Caco-2 (cell line): Measurements from ENCODE around the gene ALOX5. TPM values are rescaled to one million over a fixed set of nuclear protein-coding genes. Genes with fewer than 3 reads are reported as not detected.

Experiments used
- BruUV-seq: library from RNA; stranded (reverse); fragments of 400-500 nt; replicated peaks from 2 replicates; lab custom pipeline; 2021; lab: Mats Ljungman, UMichigan
- CTCF ChIA-PET: fragments of 300-600 bp; sonication (Branson Sonifier 250); formaldehyde crosslinking; loops from one replicate; lab custom pipeline; 2022; ENCODE audit warnings: antibody characterized with exemption; lab: Charles Lee
- POLR2A ChIA-PET: fragments of 300-600 bp; sonication (Branson Sonifier 250); formaldehyde crosslinking; loops from one replicate; lab custom pipeline; 2022; ENCODE audit warnings: antibody characterized with exemption; lab: Charles Lee
- DNase-seq, 2 experiments: peaks; one replicate each; pipeline versions ENCODE4 v3.0.0 to v3.0.0-alpha.2; 2020 to 2022
- H3K27me3 ChIP-seq: replicated peaks from 2 replicates; pipeline ENCODE4 v1.6.0; 2011; ENCODE audit warnings: low read length; ENCODE audit not compliant: control insufficient read depth, insufficient read depth
- H3K36me3 ChIP-seq: 2 replicates; pipeline ENCODE4 v1.5.1; 2011; ENCODE audit warnings: low read length; ENCODE audit not compliant: control insufficient read depth, insufficient read depth
- H3K4me1 ChIP-seq: fragments of 250-450 bp; sonication (Bioruptor Pico); 2 replicates; pipeline ENCODE4 v1.5.1; 2020; ENCODE audit warnings: mild to moderate bottlenecking
- H3K4me3 ChIP-seq: 2 replicates; pipeline ENCODE4 v1.5.1; 2011; ENCODE audit warnings: low read depth, mild to moderate bottlenecking, control low read depth, low read length
- H3K9me3 ChIP-seq: fragments of 250-450 bp; sonication (Bioruptor Pico); 2 replicates; pipeline ENCODE4 v1.5.1; 2020; ENCODE audit warnings: mild to moderate bottlenecking, moderate library complexity
- H3K27ac Mint-ChIP-seq: one replicate; pipeline ENCODE4 v1.8.0; 2022; ENCODE audit warnings: mixed read lengths; ENCODE audit not compliant: unreplicated experiment
- H3K27me3 Mint-ChIP-seq: one replicate; pipeline ENCODE4 v1.8.0; 2022; ENCODE audit warnings: mixed read lengths; ENCODE audit not compliant: insufficient read depth, unreplicated experiment
- H3K36me3 Mint-ChIP-seq: one replicate; pipeline ENCODE4 v1.8.0; 2022; ENCODE audit warnings: mild to moderate bottlenecking, mixed read lengths; ENCODE audit not compliant: insufficient read depth, unreplicated experiment
- H3K4me1 Mint-ChIP-seq: one replicate; pipeline ENCODE4 v1.8.0; 2022; ENCODE audit warnings: low read depth, mixed read lengths; ENCODE audit not compliant: unreplicated experiment
- H3K4me3 Mint-ChIP-seq: one replicate; pipeline ENCODE4 v1.8.0; 2022; ENCODE audit warnings: mild to moderate bottlenecking, moderate library complexity, mixed read lengths; ENCODE audit not compliant: unreplicated experiment
- H3K9me3 Mint-ChIP-seq: one replicate; pipeline ENCODE4 v1.8.0; 2022; ENCODE audit warnings: mixed read lengths; ENCODE audit not compliant: unreplicated experiment
- intact Hi-C: fragments of 100-400 bp; cut with micrococcal nuclease; formaldehyde crosslinking; loops from one replicate; pipeline ENCODE4 v1.10.0; 2022; ENCODE audit not compliant: unreplicated experiment
- total RNA-seq: library from RNA; stranded (reverse); gene quantifications from 2 replicates; pipeline ENCODE4 v1.2.3, GENCODE V29; 2022
- TF ChIP-seq, protein P1 (sequence below), 2 experiments: fragments of 200-600 bp in 1 of 2; IDR thresholded peaks; 1 replicate in 1 of 2; 2 replicates in 1 of 2; pipeline versions ENCODE4 v1.5.1 to v1.8.0; 2011 to 2022; ENCODE audit warnings: antibody characterized with exemption in 1 of 2, control low read depth in 1 of 2, inconsistent platforms in 1 of 2, low read depth in 1 of 2, low read length in 1 of 2, mild to moderate bottlenecking in 1 of 2, moderate library complexity in 1 of 2; ENCODE audit not compliant: insufficient read depth in 1 of 2, severe bottlenecking in 1 of 2, unreplicated experiment in 1 of 2

Gene ALOX5
- total RNA-seq, 1 experiment from 2014 or later = not detected

DNA sequence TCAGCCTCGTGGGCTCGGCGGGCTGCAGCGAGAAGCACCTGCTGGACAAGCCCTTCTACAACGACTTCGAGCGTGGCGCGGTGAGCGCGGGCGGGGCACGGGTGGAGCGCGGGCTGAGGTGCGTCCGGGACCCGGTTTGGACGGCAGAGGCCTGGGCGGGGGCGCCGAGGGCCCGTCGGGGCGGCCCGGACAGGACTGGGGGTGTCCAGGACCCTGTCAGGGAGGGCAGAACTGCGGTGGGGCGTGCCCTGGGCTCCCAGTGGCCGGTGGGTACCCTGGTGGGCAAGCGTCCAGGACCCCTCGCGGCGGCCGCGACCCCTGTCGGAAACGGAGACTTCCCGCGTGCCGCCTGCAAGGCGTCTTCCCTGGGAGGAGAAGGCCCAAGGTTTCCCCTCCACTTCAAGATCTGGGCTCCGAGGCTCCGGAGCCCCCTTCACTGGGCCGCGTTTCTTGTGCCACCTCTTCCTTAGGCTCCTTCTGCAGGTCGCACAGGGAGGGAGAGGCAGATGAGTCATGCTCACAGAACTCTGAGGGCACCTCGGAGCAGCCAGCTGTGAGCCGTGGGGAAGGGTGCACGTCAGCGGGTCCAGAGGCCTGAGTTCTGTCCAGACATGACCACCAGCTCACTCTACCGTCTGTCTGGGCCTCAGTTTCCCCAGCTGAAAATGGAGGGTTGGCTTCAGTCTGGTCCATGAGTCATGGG is 485 bp downstream of the ALOX5 start:
- H3K36me3 Mint-ChIP-seq = no peaks in the 10 kb centered on the region
- DNase-seq = no peak
- BruUV-seq = no TSS peak
- H3K27ac Mint-ChIP-seq = no peak overlapping the region
- peaks cover 36% of the 10 kb centered on the region for H3K27me3 Mint-ChIP-seq
- H3K4me1 Mint-ChIP-seq = no peaks in the 10 kb centered on the region
- peaks cover 13% of the 10 kb centered on the region for H3K27me3 ChIP-seq
- no peaks in the 10 kb centered on the region for H3K9me3 Mint-ChIP-seq
- H3K36me3 ChIP-seq = no peaks in the 10 kb centered on the region
- H3K4me3 ChIP-seq = peak overlapping the region; percentile 35
- intact Hi-C loops = loop anchor here (5.0 to 10.0 kb wide), 2 partner anchors 122 to 370 kb away; partner anchors contain the start of gene ZNF22
- ChIA-PET CTCF (no interaction called here), POLR2A (no interaction called here)
- H3K4me1 ChIP-seq = peaks cover 9% of the 10 kb centered on the region
- TF ChIP-seq, protein P1, sequence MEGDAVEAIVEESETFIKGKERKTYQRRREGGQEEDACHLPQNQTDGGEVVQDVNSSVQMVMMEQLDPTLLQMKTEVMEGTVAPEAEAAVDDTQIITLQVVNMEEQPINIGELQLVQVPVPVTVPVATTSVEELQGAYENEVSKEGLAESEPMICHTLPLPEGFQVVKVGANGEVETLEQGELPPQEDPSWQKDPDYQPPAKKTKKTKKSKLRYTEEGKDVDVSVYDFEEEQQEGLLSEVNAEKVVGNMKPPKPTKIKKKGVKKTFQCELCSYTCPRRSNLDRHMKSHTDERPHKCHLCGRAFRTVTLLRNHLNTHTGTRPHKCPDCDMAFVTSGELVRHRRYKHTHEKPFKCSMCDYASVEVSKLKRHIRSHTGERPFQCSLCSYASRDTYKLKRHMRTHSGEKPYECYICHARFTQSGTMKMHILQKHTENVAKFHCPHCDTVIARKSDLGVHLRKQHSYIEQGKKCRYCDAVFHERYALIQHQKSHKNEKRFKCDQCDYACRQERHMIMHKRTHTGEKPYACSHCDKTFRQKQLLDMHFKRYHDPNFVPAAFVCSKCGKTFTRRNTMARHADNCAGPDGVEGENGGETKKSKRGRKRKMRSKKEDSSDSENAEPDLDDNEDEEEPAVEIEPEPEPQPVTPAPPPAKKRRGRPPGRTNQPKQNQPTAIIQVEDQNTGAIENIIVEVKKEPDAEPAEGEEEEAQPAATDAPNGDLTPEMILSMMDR (IDR thresholded peaks at IDR 0.05; ENCODE audit: insufficient read depth in 1 of 2, low read depth in 1 of 2, low read length in 1 of 2, severe bottlenecking in 1 of 2, unreplicated experiment in 1 of 2) = no peak
- H3K4me3 Mint-ChIP-seq = peak overlapping the region; percentile 82
- H3K9me3 ChIP-seq = no peaks in the 10 kb centered on the region

DNA sequence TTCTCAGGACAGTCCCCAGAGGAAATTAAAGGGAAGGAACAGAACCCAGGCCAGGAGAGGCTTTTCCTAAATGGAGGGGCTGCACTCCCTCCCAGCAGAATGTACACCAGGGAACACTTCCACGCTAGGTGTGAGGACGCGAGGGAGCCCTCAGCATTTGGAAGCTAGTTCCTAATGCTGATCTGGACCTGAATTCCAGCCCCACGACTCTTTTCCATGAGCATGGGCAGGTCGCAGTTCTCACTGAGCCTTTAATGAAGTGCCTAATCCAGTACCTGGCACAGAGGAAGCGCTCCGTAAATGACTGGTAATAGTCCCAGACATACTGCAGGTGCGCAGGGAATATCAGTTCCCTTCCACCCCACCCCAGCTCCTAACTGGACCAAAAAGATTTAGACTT is 1.1 kb downstream of the ALOX5 start:
- Mint-ChIP-seq H3K9me3 (no peaks in the 10 kb centered on the region), H3K4me1 (no peaks in the 10 kb centered on the region), H3K36me3 (no peaks in the 10 kb centered on the region), H3K4me3 (peak overlapping the region; percentile 82), H3K27me3 (peaks cover 36% of the 10 kb centered on the region), H3K27ac (no peak overlapping the region)
- no peaks in the 10 kb centered on the region for H3K9me3 ChIP-seq
- no peak overlapping the region for H3K4me3 ChIP-seq
- DNase-seq = no peak
- no TSS peak for BruUV-seq
- intact Hi-C loops = loop anchor here (10.0 kb wide), 1 partner anchor 370 kb away; the partner anchor contains the start of gene ZNF22
- peaks cover 13% of the 10 kb centered on the region for H3K27me3 ChIP-seq
- H3K4me1 ChIP-seq = peaks cover 9% of the 10 kb centered on the region
- TF ChIP-seq, protein P1 (IDR thresholded peaks at IDR 0.05; ENCODE audit: insufficient read depth in 1 of 2, low read depth in 1 of 2, low read length in 1 of 2, severe bottlenecking in 1 of 2, unreplicated experiment in 1 of 2) = no peak
- POLR2A ChIA-PET = interaction anchor here (0.6 kb wide), 1 partner anchor 298 kb away, joined by 4 read pairs; no protein-coding TSS in a partner anchor
- CTCF ChIA-PET = no interaction called here
- H3K36me3 ChIP-seq = no peaks in the 10 kb centered on the region

DNA sequence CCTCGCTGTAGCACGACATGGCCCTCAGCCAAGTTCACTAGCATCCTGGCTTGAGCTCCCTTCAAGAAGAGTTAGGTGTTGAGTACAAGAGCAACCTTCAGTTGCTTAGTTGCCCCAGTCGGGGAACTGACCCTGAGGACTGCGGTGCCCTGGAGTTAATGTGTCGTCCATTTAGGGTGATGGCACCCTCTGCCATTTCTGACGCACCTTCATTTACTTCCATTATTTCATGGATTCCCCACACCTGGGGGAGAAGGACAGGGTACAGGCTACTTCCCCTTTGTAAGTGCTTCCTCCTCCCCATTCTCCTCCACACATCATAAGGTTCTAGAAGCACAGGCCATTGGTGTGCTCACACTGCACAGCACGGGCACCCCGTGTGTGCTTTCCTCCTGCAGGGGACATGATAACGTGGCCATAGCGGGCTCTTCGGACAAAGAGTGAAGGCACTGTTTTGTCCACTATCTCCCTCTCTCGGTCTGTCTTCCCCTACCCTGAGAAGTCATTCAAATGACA is 1.8 kb downstream of the ALOX5 start:
- Mint-ChIP-seq H3K36me3 (no peaks in the 10 kb centered on the region), H3K4me1 (no peaks in the 10 kb centered on the region), H3K27ac (no peak overlapping the region), H3K27me3 (peaks cover 32% of the 10 kb centered on the region), H3K4me3 (no peak overlapping the region), H3K9me3 (no peaks in the 10 kb centered on the region)
- H3K4me1 ChIP-seq = peaks cover 9% of the 10 kb centered on the region
- intact Hi-C loops = loop anchor here (10.0 kb wide), 1 partner anchor 371 kb away; the partner anchor contains the start of gene ZNF22
- CTCF ChIA-PET = no interaction called here
- H3K27me3 ChIP-seq = peaks cover 13% of the 10 kb centered on the region
- POLR2A ChIA-PET = interaction anchor here (0.6 kb wide), 1 partner anchor 299 kb away, joined by 4 read pairs; no protein-coding TSS in a partner anchor
- no peaks in the 10 kb centered on the region for H3K36me3 ChIP-seq
- no TSS peak for BruUV-seq
- TF ChIP-seq, protein P1 (IDR thresholded peaks at IDR 0.05; ENCODE audit: insufficient read depth in 1 of 2, low read depth in 1 of 2, low read length in 1 of 2, severe bottlenecking in 1 of 2, unreplicated experiment in 1 of 2) = no peak
- DNase-seq = no peak
- no peak overlapping the region for H3K4me3 ChIP-seq
- no peaks in the 10 kb centered on the region for H3K9me3 ChIP-seq
